HG03565 (cell line): Measurements from ENCODE around the gene ZNF93.
"Not testable (repeated sequence)": the region's sequence is repeated elsewhere in the genome, so short reads cannot be mapped to it uniquely, and the experiment has no call there.

ENCODE experiments used
- ATAC-seq: cut with Tn5 transposase; IDR thresholded peaks from one replicate; pipeline ENCODE4 v1.9.1; 2021; ENCODE audit warnings: mild to moderate bottlenecking, moderate library complexity; ENCODE audit not compliant: unreplicated experiment

The ZNF93 gene

GRCh38 chr19:19937403-19937802 is 36.7 kb downstream of the ZNF93 start:
- no peak for ATAC-seq

- ATAC-seq = no peak
These were observed 37.7 kb downstream of the ZNF93 start for GRCh38 chr19:19938449-19938848.

GRCh38 chr19:19943848-19944582 is 43.3 kb downstream of the ZNF93 start:
- ATAC-seq = no peak

GRCh38 chr19:19944583-19944880 is 43.8 kb downstream of the ZNF93 start:
- ATAC-seq = no peak

GRCh38 chr19:19946226-19946625 is 45.5 kb downstream of the ZNF93 start:
- ATAC-seq = no peak

DNA sequence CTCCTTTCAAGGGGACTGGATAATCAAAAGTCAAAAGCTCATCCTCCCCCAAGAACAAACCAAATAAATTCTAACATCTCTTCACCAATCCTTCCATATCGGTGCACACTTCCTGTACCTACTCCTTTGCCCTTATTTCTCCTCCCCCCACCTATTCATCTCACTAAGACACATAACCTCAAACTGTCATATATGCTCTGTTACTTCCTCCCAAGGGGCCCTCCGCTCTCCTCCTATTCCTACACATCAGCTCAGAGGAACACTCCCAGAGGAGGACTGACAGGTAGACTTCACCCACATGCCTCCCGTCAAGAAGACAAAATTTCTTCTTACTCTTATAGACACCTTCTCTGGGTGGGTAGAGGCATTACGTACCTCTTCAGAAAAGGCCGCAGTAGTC is 48.1 kb downstream of the ZNF93 start:
- no peak for ATAC-seq

- ATAC-seq = no peak
These were observed 54.5 kb downstream of the ZNF93 start for GRCh38 chr19:19955208-19955607.

GRCh38 chr19:19956434-19957075 is 55.8 kb downstream of the ZNF93 start:
- ATAC-seq = no peak

GRCh38 chr19:19957766-19958165 is 57.0 kb downstream of the ZNF93 start:
- not testable (repeated sequence) for ATAC-seq

- not testable (repeated sequence) for ATAC-seq
These were observed 58.5 kb downstream of the ZNF93 start for GRCh38 chr19:19959151-19959799.

DNA sequence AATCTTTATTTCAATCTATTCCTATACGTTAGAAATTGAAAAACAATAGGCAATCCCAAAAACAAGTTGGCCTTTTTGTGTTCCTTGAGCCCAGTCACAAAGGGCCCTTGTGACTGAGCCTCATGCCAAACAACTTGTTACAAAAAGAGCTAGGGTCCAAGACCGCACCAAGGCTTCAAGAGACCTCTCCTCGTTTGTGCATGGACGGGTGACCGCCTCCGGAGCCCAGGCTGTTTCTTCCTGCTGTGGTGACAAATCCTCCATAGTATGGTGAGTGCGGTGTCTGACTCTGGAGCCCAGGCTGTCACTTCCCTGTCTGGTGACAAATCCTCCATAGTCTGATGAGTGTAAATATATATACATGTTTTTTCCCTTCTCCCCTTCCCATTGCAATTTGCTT is 63.7 kb downstream of the ZNF93 start:
- ATAC-seq = no peak

DNA sequence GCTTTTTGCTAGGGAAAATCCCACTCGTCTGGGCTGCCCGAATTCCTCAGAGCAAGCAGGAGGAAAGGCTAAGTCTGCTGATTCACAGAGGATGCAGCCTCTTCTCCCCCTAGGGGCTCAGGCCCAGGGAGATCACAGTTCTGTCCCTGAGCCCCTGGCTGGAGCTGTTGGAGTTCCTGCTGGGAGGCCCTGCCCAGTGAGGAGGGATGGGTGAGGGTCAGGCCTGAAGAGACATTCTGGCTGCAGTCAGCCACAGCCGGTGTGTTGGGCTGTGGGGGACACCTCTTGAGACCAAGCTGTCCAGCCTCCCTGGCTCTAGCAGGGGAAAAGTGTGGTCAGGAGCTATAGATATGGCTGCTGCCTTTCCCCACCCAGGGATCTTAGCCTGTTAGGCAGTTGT is 65.4 kb downstream of the ZNF93 start:
- ATAC-seq = not testable (repeated sequence)

- no peak for ATAC-seq
These were observed 66.1 kb downstream of the ZNF93 start for GRCh38 chr19:19966862-19967261.
